Measurements from ENCODE around the gene LBH.

LBH gene

GRCh38 chr2:30278419-30278818, 47.1 kb downstream of the LBH start:
- DNase-seq: no peak

GRCh38 chr2:30280596-30281434, 49.5 kb downstream of the LBH start:
- DNase-seq: no peak

- DNase-seq: no peak
These were observed 50.7 kb downstream of the LBH start for GRCh38 chr2:30282081-30282480.

- DNase-seq: no peak
These were observed 51.4 kb downstream of the LBH start for GRCh38 chr2:30282721-30283120.

GRCh38 chr2:30283931-30284565, 52.7 kb downstream of the LBH start:
- no peak for DNase-seq

GRCh38 chr2:30285758-30286157, 54.4 kb downstream of the LBH start:
- no peak for DNase-seq

- peak; percentile 74 for DNase-seq
These were observed 56.0 kb downstream of the LBH start for GRCh38 chr2:30287190-30287840.

- DNase-seq: peak; percentile 77
These were observed 56.7 kb downstream of the LBH start for GRCh38 chr2:30287857-30288513.

GRCh38 chr2:30288561-30288960, 57.2 kb downstream of the LBH start:
- no peak for DNase-seq

- peak; percentile 73 for DNase-seq
These were observed 62.1 kb downstream of the LBH start for GRCh38 chr2:30293303-30293921.

GRCh38 chr2:30294133-30294532, 62.8 kb downstream of the LBH start:
- no peak for DNase-seq

- DNase-seq: no peak
These were observed 65.2 kb downstream of the LBH start for GRCh38 chr2:30296496-30296895.

GRCh38 chr2:30298302-30298701, 67.0 kb downstream of the LBH start:
- peak; percentile 45 for DNase-seq

- DNase-seq: no peak
These were observed 68.8 kb downstream of the LBH start for GRCh38 chr2:30300122-30300455.

GRCh38 chr2:30300456-30301221, 69.3 kb downstream of the LBH start:
- DNase-seq: no peak

GRCh38 chr2:30301551-30301950, 70.2 kb downstream of the LBH start:
- no peak for DNase-seq

GRCh38 chr2:30302566-30302965, 71.2 kb downstream of the LBH start:
- no peak for DNase-seq

- no peak for DNase-seq
These were observed 71.8 kb downstream of the LBH start for GRCh38 chr2:30303095-30303494.

- no peak for DNase-seq
These were observed 73.9 kb downstream of the LBH start for GRCh38 chr2:30305235-30305634.

- DNase-seq: no peak
These were observed 75.2 kb downstream of the LBH start for GRCh38 chr2:30306522-30306921.

GRCh38 chr2:30308280-30308679, 76.9 kb downstream of the LBH start:
- no peak for DNase-seq

All from MV-4-11 (cell line).